AG08396 (cell line): Measurements from ENCODE around the gene EBF3.
"Not testable (repeated sequence)": the region's sequence is repeated elsewhere in the genome, so short reads cannot be mapped to it uniquely, and the experiment has no call there.

Experiments used
- DNase-seq: peaks from one replicate; pipeline ENCODE4 v3.0.0; 2012; ENCODE audit warnings: low spot score, mixed read lengths

The EBF3 gene

GRCh38 chr10:129927351-129928120 lies 36.5 kb downstream of the EBF3 start:
- DNase-seq = no peak

- DNase-seq = no peak
These were observed 37.7 kb downstream of the EBF3 start for GRCh38 chr10:129926066-129927055.

GRCh38 chr10:129924375-129925085 lies 39.5 kb downstream of the EBF3 start:
- DNase-seq = no peak

GRCh38 chr10:129922598-129923123 lies 41.4 kb downstream of the EBF3 start:
- DNase-seq = no peak

- DNase-seq = no peak
These were observed 42.1 kb downstream of the EBF3 start for GRCh38 chr10:129921801-129922597.

DNA sequence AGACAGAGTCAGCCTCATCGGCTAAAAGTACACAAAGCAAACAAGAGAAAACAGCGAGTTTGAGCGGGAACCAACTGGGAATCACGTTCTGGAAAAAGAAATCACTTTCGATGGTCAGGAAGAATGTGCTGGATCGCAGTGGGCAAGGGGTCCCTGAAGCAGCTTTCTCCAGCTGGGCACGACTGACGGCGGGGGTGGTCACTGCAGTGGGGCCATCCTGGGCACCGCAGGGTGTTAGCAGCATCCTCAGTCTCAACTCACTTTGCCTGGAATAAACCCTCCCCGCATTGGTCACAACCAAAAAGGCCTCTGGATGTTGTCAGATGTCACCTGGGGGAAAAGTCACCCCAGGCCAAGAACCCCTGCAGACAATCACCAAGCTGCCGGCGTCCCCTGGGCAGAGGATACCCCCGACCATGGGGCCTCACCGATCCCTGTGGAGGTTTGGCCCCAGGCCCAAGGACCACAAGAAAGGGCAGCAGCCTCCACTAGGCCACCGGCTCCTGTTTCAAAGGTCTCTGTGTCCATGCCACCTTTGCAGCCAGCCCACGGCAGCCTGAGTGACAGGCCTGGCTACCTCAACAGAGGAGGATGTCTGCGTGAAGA lies 42.9 kb downstream of the EBF3 start:
- DNase-seq = no peak

DNA sequence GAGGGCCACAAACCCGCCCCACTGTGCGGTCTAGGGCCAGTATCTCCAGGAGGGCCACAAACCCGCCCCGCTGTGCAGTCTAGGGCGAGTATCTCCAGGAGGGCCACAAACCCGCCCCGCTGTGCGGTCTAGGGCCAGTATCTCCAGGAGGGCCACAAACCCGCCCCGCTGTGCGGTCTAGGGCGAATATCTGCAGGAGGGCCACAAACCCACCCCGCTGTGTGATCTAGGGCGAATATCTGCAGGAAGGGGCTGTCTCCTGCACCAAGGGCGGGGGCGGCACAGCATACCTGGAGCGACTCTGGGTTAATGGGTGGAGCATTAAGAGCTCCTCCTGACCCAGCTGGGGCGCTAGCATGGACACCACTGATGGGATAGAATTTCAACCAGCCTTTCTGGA lies 43.9 kb downstream of the EBF3 start:
- DNase-seq = not testable (repeated sequence)

- DNase-seq = no peak
These were observed 44.7 kb downstream of the EBF3 start for GRCh38 chr10:129919358-129919757.

DNA sequence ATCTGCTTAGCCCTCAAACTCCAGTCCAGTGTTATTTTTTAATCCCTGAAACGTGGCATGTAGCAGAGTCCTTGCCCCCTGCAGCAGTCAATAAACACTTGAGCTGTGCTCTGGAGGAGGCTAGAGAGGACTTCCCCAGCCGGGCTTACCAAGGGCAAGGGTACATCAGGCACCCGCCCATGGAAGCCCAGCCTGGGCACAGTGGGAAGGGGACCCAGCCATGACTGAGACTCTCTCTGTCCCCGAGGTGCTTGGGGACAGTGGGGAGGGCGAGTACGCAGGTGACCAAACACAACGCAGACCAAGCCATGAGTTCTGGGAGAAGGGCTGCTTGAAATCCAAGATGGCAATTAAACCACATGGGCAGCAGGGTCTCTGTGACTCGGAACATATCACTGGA lies 45.2 kb downstream of the EBF3 start:
- DNase-seq = no peak

DNA sequence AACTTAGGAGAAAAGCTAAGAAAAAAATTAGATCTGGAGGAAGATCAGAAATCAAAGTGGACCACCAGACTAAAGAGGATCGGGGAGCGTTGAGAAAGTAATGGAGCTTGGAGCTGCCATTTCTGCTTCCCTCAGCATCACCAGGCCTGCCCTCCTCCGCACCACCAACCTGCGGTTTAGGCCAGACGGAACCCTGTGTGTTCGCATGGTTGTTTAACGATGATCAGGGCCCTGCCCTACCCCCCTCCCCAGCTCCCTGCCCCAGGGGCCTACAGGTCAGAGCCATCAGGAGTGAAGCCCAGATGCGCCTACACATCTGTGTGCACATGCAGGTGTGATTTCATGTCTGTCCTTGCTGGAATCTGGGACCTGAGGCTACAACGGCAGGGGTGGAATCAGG lies 45.7 kb downstream of the EBF3 start:
- DNase-seq = no peak

- DNase-seq = no peak
These were observed 46.1 kb downstream of the EBF3 start for GRCh38 chr10:129917936-129918335.

DNA sequence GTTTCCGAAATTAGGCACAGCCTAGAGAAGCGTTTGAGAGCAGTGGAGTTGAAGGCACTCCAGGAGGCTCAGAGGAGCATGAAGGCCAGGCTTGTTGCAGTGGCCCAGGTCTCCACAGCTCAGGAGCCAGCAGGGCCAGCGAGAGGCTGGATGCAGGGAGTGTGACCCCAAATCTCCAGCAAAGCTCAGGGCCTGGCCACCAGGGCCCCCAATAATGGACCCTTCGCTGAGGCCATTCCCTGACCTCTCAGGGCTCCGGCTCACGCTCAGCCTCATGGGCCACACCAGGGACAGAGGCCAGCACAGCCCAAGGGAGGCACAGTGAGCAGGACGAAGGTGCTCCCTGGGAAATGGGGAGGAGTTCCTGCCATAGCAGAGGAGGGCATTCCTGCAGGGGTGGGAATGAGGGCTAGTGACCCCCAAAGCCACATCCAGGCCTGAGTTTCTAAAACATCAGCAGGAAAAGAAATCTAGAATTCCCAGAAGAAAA lies 47.5 kb downstream of the EBF3 start:
- no peak for DNase-seq

GRCh38 chr10:129915526-129916378 lies 48.3 kb downstream of the EBF3 start:
- no peak for DNase-seq

- DNase-seq = no peak
These were observed 49.1 kb downstream of the EBF3 start for GRCh38 chr10:129914960-129915359.

DNA sequence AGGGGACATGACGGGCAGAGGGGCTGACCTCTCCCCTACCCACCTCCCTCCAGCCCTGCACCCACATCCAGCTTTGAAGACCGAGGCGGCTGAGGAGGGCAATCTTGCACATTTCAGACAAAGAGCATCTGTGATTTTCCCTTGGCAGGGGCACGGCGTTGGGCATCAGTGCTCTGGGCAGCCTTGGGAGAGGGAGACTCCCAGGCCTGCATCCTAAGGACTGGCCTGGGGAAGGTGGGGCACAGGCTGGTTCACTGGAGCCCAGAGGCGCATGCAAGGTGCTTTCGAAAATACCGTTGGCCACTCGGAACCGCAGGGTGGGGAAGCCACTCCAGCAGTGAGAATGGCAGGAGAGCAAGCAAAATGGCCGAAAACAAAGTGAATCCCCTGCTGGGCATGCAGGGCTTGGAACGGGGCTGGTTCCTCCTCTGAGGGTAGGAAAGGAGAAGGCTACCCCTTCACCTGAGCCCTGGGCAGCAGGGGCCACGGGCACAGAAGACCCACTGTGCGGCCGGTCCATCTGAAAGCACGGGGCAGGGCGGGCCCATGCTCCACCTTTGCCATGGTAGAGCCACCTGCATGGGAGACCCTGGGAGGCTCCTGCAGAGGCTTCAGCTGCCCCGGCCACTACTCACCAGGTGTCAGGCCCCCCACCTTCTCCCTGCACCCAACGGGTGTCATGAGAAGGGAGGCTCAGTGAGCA lies 49.8 kb downstream of the EBF3 start:
- DNase-seq = no peak

- DNase-seq = no peak
These were observed 50.9 kb downstream of the EBF3 start for GRCh38 chr10:129912986-129913695.

DNA sequence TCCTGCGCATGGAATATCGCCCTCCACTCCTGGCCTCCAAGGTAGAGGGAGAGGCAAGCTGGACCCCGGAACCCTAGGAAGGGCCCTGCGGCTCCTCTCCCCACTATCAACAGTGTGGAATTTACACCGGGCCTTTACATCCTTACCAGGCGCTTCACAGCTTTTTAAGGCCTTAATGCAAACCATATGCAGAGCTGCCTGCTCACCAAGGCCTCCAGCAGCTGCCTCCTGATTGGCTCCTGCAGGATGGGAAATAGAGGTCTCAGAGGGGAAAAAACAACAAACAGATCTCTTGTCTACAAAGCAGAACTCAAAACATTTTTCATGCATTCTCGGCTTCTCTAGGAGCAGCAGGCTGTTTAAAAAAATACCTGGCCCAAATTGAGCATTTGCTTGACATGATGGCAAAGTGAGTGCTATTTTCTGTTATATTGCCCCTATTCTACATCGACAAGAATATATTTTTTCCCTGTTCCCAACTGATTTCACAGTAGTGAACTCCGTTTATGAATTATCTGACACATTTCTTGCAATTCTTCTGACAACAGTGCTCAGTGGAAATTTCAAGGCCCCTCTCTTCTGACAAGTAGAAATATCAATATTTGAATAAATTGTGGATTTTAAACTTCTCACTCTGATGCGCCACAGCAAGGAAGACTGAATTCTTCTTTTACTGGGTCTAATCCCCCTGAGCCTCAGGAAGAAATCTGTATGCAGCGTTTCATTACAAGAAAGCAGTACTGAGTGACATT lies 51.7 kb downstream of the EBF3 start:
- no peak for DNase-seq
